ENCODE results near the gene RARG.

DNA sequence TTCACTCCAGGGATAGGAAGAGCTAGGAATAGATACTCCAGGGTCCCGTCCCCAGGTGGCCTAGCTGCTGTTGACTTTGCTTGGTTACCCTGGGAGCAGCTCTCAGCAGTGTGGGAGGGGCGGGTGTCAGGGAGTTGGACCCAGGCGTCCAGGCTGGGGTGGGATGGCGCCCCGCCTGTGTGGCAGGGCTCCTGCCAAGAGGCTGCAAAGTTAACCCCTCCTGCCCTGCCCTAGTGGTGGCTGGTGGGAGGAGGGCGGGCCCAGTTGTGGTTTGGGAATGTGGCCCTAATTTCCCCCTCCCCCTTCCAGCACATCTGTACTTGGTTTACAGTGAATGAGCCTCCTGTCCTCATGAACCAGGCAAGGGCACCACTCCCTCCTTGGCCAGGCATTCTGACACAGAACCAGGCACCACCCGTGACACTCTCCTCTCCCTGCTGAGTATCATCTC lies 1.7 kb upstream of the RARG start:
- TF ChIP-seq POLR2AphosphoS5 (IDR thresholded peaks at IDR 0.05; ENCODE audit: low read depth, low read length) (no peak), POLR2A (IDR thresholded peaks at IDR 0.05; ENCODE audit: low read depth, low read length) (no peak), PAX5 (IDR thresholded peaks at IDR 0.05; ENCODE audit: insufficient read depth, low read length, severe bottlenecking) (no peak), SPI1 (IDR thresholded peaks at IDR 0.05; ENCODE audit: low read depth, low read length) (no peak), TAF1 (IDR thresholded peaks at IDR 0.05; ENCODE audit: low read depth, low read length) (no peak), POU2F2 (IDR thresholded peaks at IDR 0.05; ENCODE audit: low read depth, low read length) (no peak)

Data from GM12891 (cell line).